Gastroesophageal sphincter (tissue), 3 donors: Measurements from ENCODE around the gene ZNF160.

Experiments
- CTCF ChIP-seq, 4 experiments: fragments of 200-600 bp in 2 of 4; fragments of 450-650 bp in 2 of 4; sonication (generic) in 1 of 4; IDR thresholded peaks; one replicate each; pipeline ENCODE4 v1.5.1; 2017 to 2019; ENCODE audit warnings: antibody characterized with exemption in 4 of 4, mild to moderate bottlenecking in 2 of 4, moderate library complexity in 2 of 4
- POLR2A ChIP-seq, 2 donors: fragments of 450-650 bp; IDR thresholded peaks; one replicate each; pipeline ENCODE4 v1.6.1; 2017; ENCODE audit warnings: antibody characterized with exemption in 2 of 2, mild to moderate bottlenecking in 2 of 2, moderate library complexity in 1 of 2

GRCh38 chr19:53034948-53035675 lies 68.1 kb downstream of the ZNF160 start:
- no peak for TF ChIP-seq CTCF (IDR thresholded peaks at IDR 0.05)
- TF ChIP-seq POLR2A (IDR thresholded peaks at IDR 0.05): no peak
